WTC11 (cell line): ENCODE measurements around the gene FBXO2. TPM values are rescaled to one million over a fixed set of nuclear protein-coding genes. Genes with fewer than 3 reads are reported as not detected.

Experiments
- ATAC-seq: fragments of 200-7000 bp; cut with Tn5 transposase; 2 replicates; pipeline ENCODE4 v1.10.0; 2021; ENCODE audit warnings: mild to moderate bottlenecking, moderate library complexity
- CTCF ChIA-PET: fragments of 300-600 bp; sonication (Branson Sonifier 250); formaldehyde crosslinking; loops from one replicate; lab custom pipeline; 2021; ENCODE audit warnings: antibody characterized with exemption; lab: Charles Lee
- POLR2A ChIA-PET: fragments of 350-600 bp; sonication (Branson Sonifier 250); formaldehyde crosslinking; loops from one replicate; lab custom pipeline; 2021; ENCODE audit warnings: antibody characterized with exemption; lab: Charles Lee
- DNase-seq: peaks from one replicate; pipeline ENCODE4 v3.0.0; 2021; ENCODE audit warnings: low spot score
- H3K27ac Mint-ChIP-seq: 2 replicates; pipeline ENCODE4 v1.8.0; 2021; ENCODE audit warnings: mixed read lengths
- H3K27me3 Mint-ChIP-seq: 2 replicates; pipeline ENCODE4 v1.8.0; 2021; ENCODE audit warnings: low read depth, mild to moderate bottlenecking, moderate library complexity, mixed read lengths
- H3K36me3 Mint-ChIP-seq: 2 replicates; pipeline ENCODE4 v1.8.0; 2021; ENCODE audit warnings: mixed read lengths
- H3K4me1 Mint-ChIP-seq: 2 replicates; pipeline ENCODE4 v1.8.0; 2022; ENCODE audit warnings: mixed read lengths
- H3K4me3 Mint-ChIP-seq: 2 replicates; pipeline ENCODE4 v1.8.0; 2021; ENCODE audit warnings: mild to moderate bottlenecking, moderate library complexity, mixed read lengths
- H3K9me3 Mint-ChIP-seq: 2 replicates; pipeline ENCODE4 v1.8.0; 2021; ENCODE audit warnings: mixed read lengths
- CREM ChIP-seq: sonication (generic); formaldehyde crosslinking; IDR thresholded peaks from 2 replicates; pipeline ENCODE4 v1.8.1; 2022; ENCODE audit warnings: mild to moderate bottlenecking, missing genetic modification reagents, moderate library complexity
- EMX1 ChIP-seq: fragments of 250-450 bp; sonication (Bioruptor Pico); IDR thresholded peaks from 2 replicates; pipeline ENCODE4 v1.8.0; 2021; ENCODE audit warnings: mild to moderate bottlenecking
- ETV6 ChIP-seq: sonication (generic); formaldehyde crosslinking; IDR thresholded peaks from 2 replicates; pipeline ENCODE4 v1.8.1; 2022; ENCODE audit warnings: mild to moderate bottlenecking, missing genetic modification reagents
- IRF2 ChIP-seq: sonication (generic); formaldehyde crosslinking; IDR thresholded peaks from 2 replicates; pipeline ENCODE4 v1.8.0; 2022; ENCODE audit warnings: low read depth, missing genetic modification reagents, borderline replicate concordance
- KAT7 ChIP-seq: sonication (generic); formaldehyde crosslinking; IDR thresholded peaks from 2 replicates; pipeline ENCODE4 v1.8.1; 2023; ENCODE audit warnings: missing genetic modification reagents, mild to moderate bottlenecking, borderline replicate concordance
- MXD4 ChIP-seq: fragments of 250-450 bp; sonication (Bioruptor Pico); IDR thresholded peaks from 2 replicates; pipeline ENCODE4 v1.8.0; 2021; ENCODE audit warnings: mild to moderate bottlenecking, moderate library complexity, borderline replicate concordance
- MYBL2 ChIP-seq: sonication (generic); formaldehyde crosslinking; IDR thresholded peaks from 2 replicates; pipeline ENCODE4 v1.8.1; 2023; ENCODE audit warnings: mild to moderate bottlenecking, moderate library complexity, missing genetic modification reagents
- NFE2L1 ChIP-seq: sonication (generic); formaldehyde crosslinking; IDR thresholded peaks from 2 replicates; pipeline ENCODE4 v1.8.1; 2023; ENCODE audit warnings: missing genetic modification reagents
- NR1H2 ChIP-seq: sonication (generic); formaldehyde crosslinking; IDR thresholded peaks from 2 replicates; pipeline ENCODE4 v1.9.0; 2021; ENCODE audit warnings: mild to moderate bottlenecking, moderate library complexity, missing genetic modification reagents
- OVOL2 ChIP-seq: fragments of 250-450 bp; sonication (Bioruptor Pico); IDR thresholded peaks from 2 replicates; pipeline ENCODE4 v1.9.0; 2021; ENCODE audit warnings: mild to moderate bottlenecking, borderline replicate concordance
- PRRX2 ChIP-seq: fragments of 250-450 bp; sonication (Bioruptor Pico); IDR thresholded peaks from 2 replicates; pipeline ENCODE4 v1.8.0; 2021; ENCODE audit warnings: mild to moderate bottlenecking
- SOX15 ChIP-seq: fragments of 250-450 bp; sonication (Bioruptor Pico); IDR thresholded peaks from 2 replicates; pipeline ENCODE4 v1.9.0; 2021; ENCODE audit warnings: mild to moderate bottlenecking
- SP1 ChIP-seq: sonication (generic); formaldehyde crosslinking; conservative IDR thresholded peaks from 2 replicates; pipeline ENCODE4 v1.8.1; 2022; ENCODE audit warnings: missing genetic modification reagents
- ZNF232 ChIP-seq: sonication (generic); formaldehyde crosslinking; IDR thresholded peaks from 2 replicates; pipeline ENCODE4 v1.8.0; 2022; ENCODE audit warnings: mild to moderate bottlenecking, missing genetic modification reagents
- ZNF317 ChIP-seq: sonication (generic); formaldehyde crosslinking; IDR thresholded peaks from 2 replicates; pipeline ENCODE4 v1.8.1; 2023; ENCODE audit warnings: low read depth, mild to moderate bottlenecking, moderate library complexity, missing genetic modification reagents, borderline replicate concordance
- total RNA-seq: library from RNA; stranded (reverse); gene quantifications from 3 replicates; pipeline ENCODE4 v1.2.3, GENCODE V29; 2021
- TF ChIP-seq, protein P1 (sequence below): sonication (generic); formaldehyde crosslinking; IDR thresholded peaks from 2 replicates; pipeline ENCODE4 v1.8.1; 2022; ENCODE audit warnings: mild to moderate bottlenecking, missing genetic modification reagents, moderate library complexity, borderline replicate concordance
- TF ChIP-seq, protein P2 (sequence below): sonication (generic); formaldehyde crosslinking; IDR thresholded peaks from 2 replicates; pipeline ENCODE4 v1.8.1; 2023; ENCODE audit warnings: mild to moderate bottlenecking, missing genetic modification reagents, moderate library complexity
- TF ChIP-seq, protein P3 (sequence below): sonication (generic); formaldehyde crosslinking; IDR thresholded peaks from 2 replicates; pipeline ENCODE4 v1.8.1; 2022; ENCODE audit warnings: mild to moderate bottlenecking, moderate library complexity, missing genetic modification reagents
- TF ChIP-seq, protein P4 (sequence below): sonication (generic); formaldehyde crosslinking; IDR thresholded peaks from 2 replicates; pipeline ENCODE4 v1.8.0; 2022; ENCODE audit warnings: missing genetic modification reagents
- TF ChIP-seq, protein P5 (sequence below): sonication (generic); formaldehyde crosslinking; IDR thresholded peaks from 2 replicates; pipeline ENCODE4 v1.8.0; 2022; ENCODE audit warnings: mild to moderate bottlenecking, missing genetic modification reagents

FBXO2 gene
- total RNA-seq, 1 experiment from 2014 or later, result 58.2 TPM

DNA sequence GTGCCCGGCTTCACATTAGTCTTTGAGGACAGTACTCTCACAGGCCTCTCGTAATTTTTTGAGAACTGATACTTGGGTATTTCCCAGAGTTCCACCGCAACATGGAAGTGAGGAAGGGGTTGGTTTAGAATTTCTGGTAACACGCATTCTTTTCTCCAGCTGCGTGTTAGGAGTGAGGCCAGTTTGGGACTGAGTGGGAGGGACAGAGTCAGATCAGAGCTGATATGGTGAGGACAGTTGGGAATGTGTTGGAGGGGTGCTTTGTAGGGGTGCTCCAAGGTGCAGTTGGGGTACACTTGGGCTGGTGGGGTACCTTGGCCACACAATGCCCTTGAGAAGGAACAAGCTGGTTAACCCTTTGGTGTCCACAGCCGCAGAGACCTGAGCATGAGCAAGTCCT lies 16.5 kb upstream of the FBXO2 start (continued):
- no peak for TF ChIP-seq EMX1 (CRISPR knock-in tag)
- TF ChIP-seq PRRX2 (CRISPR knock-in tag), result no peak

DNA sequence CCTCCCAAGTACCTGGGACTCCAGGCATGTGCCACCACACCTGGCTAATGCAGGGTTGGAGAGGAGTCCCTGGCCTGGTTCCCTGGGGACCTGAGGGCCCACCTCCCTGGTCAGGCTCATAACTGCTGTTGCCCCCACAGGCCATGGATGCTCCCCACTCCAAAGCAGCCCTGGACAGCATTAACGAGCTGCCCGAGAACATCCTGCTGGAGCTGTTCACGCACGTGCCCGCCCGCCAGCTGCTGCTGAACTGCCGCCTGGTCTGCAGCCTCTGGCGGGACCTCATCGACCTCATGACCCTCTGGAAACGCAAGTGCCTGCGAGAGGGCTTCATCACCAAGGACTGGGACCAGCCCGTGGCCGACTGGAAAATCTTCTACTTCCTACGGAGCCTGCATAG lies 14.3 kb upstream of the FBXO2 start:
- H3K4me3 Mint-ChIP-seq, result no peak overlapping the region
- no peaks in the 10 kb centered on the region; the same call in 1 of the 2 replicates for H3K27me3 Mint-ChIP-seq
- H3K4me1 Mint-ChIP-seq, result no peaks in the 10 kb centered on the region
- H3K36me3 Mint-ChIP-seq, result peaks cover 31% of the 10 kb centered on the region
- H3K9me3 Mint-ChIP-seq, result no peaks in the 10 kb centered on the region
- H3K27ac Mint-ChIP-seq, result peak overlapping the region; percentile 63
- TF ChIP-seq MXD4 (CRISPR knock-in tag) (no peak), SP1 (CRISPR knock-in tag) (no peak), SOX15 (CRISPR knock-in tag) (no peak), CREM (CRISPR knock-in tag) (no peak), KAT7 (CRISPR knock-in tag) (no peak), NR1H2 (CRISPR knock-in tag) (no peak), MYBL2 (CRISPR knock-in tag) (no peak), ZNF232 (no peak), IRF2 (CRISPR knock-in tag) (no peak), ETV6 (CRISPR knock-in tag) (no peak), OVOL2 (no peak), NFE2L1 (CRISPR knock-in tag) (no peak), ZNF317 (no peak)
- TF ChIP-seq, protein P1, sequence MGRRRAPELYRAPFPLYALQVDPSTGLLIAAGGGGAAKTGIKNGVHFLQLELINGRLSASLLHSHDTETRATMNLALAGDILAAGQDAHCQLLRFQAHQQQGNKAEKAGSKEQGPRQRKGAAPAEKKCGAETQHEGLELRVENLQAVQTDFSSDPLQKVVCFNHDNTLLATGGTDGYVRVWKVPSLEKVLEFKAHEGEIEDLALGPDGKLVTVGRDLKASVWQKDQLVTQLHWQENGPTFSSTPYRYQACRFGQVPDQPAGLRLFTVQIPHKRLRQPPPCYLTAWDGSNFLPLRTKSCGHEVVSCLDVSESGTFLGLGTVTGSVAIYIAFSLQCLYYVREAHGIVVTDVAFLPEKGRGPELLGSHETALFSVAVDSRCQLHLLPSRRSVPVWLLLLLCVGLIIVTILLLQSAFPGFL (CRISPR knock-in tag), result no peak
- TF ChIP-seq, protein P2, sequence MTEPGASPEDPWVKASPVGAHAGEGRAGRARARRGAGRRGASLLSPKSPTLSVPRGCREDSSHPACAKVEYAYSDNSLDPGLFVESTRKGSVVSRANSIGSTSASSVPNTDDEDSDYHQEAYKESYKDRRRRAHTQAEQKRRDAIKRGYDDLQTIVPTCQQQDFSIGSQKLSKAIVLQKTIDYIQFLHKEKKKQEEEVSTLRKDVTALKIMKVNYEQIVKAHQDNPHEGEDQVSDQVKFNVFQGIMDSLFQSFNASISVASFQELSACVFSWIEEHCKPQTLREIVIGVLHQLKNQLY (CRISPR knock-in tag), result no peak
- TF ChIP-seq, protein P3, sequence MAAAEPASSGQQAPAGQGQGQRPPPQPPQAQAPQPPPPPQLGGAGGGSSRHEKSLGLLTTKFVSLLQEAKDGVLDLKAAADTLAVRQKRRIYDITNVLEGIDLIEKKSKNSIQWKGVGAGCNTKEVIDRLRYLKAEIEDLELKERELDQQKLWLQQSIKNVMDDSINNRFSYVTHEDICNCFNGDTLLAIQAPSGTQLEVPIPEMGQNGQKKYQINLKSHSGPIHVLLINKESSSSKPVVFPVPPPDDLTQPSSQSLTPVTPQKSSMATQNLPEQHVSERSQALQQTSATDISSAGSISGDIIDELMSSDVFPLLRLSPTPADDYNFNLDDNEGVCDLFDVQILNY, result no peak
- TF ChIP-seq, protein P4, sequence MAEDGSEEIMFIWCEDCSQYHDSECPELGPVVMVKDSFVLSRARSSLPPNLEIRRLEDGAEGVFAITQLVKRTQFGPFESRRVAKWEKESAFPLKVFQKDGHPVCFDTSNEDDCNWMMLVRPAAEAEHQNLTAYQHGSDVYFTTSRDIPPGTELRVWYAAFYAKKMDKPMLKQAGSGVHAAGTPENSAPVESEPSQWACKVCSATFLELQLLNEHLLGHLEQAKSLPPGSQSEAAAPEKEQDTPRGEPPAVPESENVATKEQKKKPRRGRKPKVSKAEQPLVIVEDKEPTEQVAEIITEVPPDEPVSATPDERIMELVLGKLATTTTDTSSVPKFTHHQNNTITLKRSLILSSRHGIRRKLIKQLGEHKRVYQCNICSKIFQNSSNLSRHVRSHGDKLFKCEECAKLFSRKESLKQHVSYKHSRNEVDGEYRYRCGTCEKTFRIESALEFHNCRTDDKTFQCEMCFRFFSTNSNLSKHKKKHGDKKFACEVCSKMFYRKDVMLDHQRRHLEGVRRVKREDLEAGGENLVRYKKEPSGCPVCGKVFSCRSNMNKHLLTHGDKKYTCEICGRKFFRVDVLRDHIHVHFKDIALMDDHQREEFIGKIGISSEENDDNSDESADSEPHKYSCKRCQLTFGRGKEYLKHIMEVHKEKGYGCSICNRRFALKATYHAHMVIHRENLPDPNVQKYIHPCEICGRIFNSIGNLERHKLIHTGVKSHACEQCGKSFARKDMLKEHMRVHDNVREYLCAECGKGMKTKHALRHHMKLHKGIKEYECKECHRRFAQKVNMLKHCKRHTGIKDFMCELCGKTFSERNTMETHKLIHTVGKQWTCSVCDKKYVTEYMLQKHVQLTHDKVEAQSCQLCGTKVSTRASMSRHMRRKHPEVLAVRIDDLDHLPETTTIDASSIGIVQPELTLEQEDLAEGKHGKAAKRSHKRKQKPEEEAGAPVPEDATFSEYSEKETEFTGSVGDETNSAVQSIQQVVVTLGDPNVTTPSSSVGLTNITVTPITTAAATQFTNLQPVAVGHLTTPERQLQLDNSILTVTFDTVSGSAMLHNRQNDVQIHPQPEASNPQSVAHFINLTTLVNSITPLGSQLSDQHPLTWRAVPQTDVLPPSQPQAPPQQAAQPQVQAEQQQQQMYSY, result no peak
- TF ChIP-seq, protein P5, sequence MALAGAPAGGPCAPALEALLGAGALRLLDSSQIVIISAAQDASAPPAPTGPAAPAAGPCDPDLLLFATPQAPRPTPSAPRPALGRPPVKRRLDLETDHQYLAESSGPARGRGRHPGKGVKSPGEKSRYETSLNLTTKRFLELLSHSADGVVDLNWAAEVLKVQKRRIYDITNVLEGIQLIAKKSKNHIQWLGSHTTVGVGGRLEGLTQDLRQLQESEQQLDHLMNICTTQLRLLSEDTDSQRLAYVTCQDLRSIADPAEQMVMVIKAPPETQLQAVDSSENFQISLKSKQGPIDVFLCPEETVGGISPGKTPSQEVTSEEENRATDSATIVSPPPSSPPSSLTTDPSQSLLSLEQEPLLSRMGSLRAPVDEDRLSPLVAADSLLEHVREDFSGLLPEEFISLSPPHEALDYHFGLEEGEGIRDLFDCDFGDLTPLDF (CRISPR knock-in tag), result no peak
- ATAC-seq, result no peak
- ChIA-PET CTCF (interaction anchor here (0.8 to 1.0 kb wide), 2 partner anchors 25 to 42 kb away, joined by 5 to 6 read pairs; no protein-coding TSS in a partner anchor), POLR2A (no interaction called here)
- no peak for DNase-seq
